ENCODE results near the gene GPR155.

DNA sequence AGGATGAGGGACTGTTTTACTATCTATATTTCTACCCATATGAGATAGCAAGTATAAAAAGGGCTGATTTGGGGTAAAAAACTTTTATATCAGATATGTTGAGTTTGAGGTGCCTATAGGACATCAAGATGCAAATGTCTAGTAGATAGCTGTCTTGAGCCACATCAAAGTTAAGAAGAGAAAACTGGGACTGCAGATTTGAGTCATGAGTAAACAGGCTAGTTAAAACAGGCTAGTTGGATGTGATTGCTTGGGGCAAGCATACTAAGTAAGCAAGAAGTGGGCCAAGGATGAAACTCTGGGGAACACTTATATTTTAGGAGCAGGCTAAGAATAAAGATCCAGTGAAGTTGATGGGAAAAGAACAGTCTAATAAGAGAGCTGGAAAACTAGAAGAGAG lies 94.1 kb downstream of the GPR155 start:
- no peak for TF ChIP-seq CTCF (IDR thresholded peaks at IDR 0.05; ENCODE audit: borderline replicate concordance, extremely low read depth, low read length, poor library complexity, severe bottlenecking)
- no peak for TF ChIP-seq EZH2 (IDR thresholded peaks at IDR 0.05; ENCODE audit: borderline replicate concordance, low read depth, low read length, severe bottlenecking)

Measured in DND-41 (cell line).